ENCODE data around the gene PANK3. TPM values are rescaled to one million over a fixed set of nuclear protein-coding genes. Genes with fewer than 3 reads are reported as not detected.
"Not testable (repeated sequence)": the region's sequence is repeated elsewhere in the genome, so short reads cannot be mapped to it uniquely, and the experiment has no call there.

The PANK3 gene
- total RNA-seq, 1 donor from 2014 or later, result 71.4 TPM

- Histone ChIP-seq H3K27me3 (ENCODE audit: control insufficient read depth, insufficient read depth, low read length) (no peaks in the 10 kb centered on the region), H3K4me3 (ENCODE audit: low read depth, low read length) (no peak overlapping the region), H3K36me3 (ENCODE audit: control insufficient read depth, insufficient read depth, low read length) (no peaks in the 10 kb centered on the region)
- TF ChIP-seq, protein P1, sequence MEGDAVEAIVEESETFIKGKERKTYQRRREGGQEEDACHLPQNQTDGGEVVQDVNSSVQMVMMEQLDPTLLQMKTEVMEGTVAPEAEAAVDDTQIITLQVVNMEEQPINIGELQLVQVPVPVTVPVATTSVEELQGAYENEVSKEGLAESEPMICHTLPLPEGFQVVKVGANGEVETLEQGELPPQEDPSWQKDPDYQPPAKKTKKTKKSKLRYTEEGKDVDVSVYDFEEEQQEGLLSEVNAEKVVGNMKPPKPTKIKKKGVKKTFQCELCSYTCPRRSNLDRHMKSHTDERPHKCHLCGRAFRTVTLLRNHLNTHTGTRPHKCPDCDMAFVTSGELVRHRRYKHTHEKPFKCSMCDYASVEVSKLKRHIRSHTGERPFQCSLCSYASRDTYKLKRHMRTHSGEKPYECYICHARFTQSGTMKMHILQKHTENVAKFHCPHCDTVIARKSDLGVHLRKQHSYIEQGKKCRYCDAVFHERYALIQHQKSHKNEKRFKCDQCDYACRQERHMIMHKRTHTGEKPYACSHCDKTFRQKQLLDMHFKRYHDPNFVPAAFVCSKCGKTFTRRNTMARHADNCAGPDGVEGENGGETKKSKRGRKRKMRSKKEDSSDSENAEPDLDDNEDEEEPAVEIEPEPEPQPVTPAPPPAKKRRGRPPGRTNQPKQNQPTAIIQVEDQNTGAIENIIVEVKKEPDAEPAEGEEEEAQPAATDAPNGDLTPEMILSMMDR (IDR thresholded peaks at IDR 0.05; ENCODE audit: insufficient read depth, low read length, poor library complexity, severe bottlenecking), result no peak
- DNase-seq (ENCODE audit: low read depth), result no peak
These were observed 42.0 kb downstream of the PANK3 start for GRCh38 chr5:168537176-168537575.

GRCh38 chr5:168534351-168534750, 44.8 kb downstream of the PANK3 start:
- DNase-seq (ENCODE audit: low read depth); H3K4me3 ChIP-seq (ENCODE audit: low read depth, low read length); H3K36me3 ChIP-seq (ENCODE audit: control insufficient read depth, insufficient read depth, low read length); H3K27me3 ChIP-seq (ENCODE audit: control insufficient read depth, insufficient read depth, low read length): not testable (repeated sequence)

- no peak for DNase-seq (ENCODE audit: low read depth)
- TF ChIP-seq, protein P1 (IDR thresholded peaks at IDR 0.05; ENCODE audit: insufficient read depth, low read length, poor library complexity, severe bottlenecking), result no peak
- Histone ChIP-seq H3K4me3 (ENCODE audit: low read depth, low read length) (no peak overlapping the region), H3K36me3 (ENCODE audit: control insufficient read depth, insufficient read depth, low read length) (no peaks in the 10 kb centered on the region), H3K27me3 (ENCODE audit: control insufficient read depth, insufficient read depth, low read length) (peaks cover 20% of the 10 kb centered on the region)
These were observed 46.9 kb downstream of the PANK3 start for GRCh38 chr5:168531987-168532864.

- TF ChIP-seq, protein P1 (IDR thresholded peaks at IDR 0.05; ENCODE audit: insufficient read depth, low read length, poor library complexity, severe bottlenecking), result no peak
- no peak for DNase-seq (ENCODE audit: low read depth)
- peaks cover 20% of the 10 kb centered on the region for H3K27me3 ChIP-seq (ENCODE audit: control insufficient read depth, insufficient read depth, low read length)
- no peak overlapping the region for H3K4me3 ChIP-seq (ENCODE audit: low read depth, low read length)
- no peaks in the 10 kb centered on the region for H3K36me3 ChIP-seq (ENCODE audit: control insufficient read depth, insufficient read depth, low read length)
These were observed 48.0 kb downstream of the PANK3 start for GRCh38 chr5:168531191-168531590.

GRCh38 chr5:168530621-168531150, 48.5 kb downstream of the PANK3 start:
- H3K4me3 ChIP-seq (ENCODE audit: low read depth, low read length), result no peak overlapping the region
- TF ChIP-seq, protein P1 (IDR thresholded peaks at IDR 0.05; ENCODE audit: insufficient read depth, low read length, poor library complexity, severe bottlenecking), result no peak
- H3K36me3 ChIP-seq (ENCODE audit: control insufficient read depth, insufficient read depth, low read length), result no peaks in the 10 kb centered on the region
- no peak for DNase-seq (ENCODE audit: low read depth)
- peaks cover 20% of the 10 kb centered on the region for H3K27me3 ChIP-seq (ENCODE audit: control insufficient read depth, insufficient read depth, low read length)

GRCh38 chr5:168529374-168530234, 49.6 kb downstream of the PANK3 start:
- DNase-seq (ENCODE audit: low read depth), result no peak
- TF ChIP-seq, protein P1 (IDR thresholded peaks at IDR 0.05; ENCODE audit: insufficient read depth, low read length, poor library complexity, severe bottlenecking), result no peak
- H3K36me3 ChIP-seq (ENCODE audit: control insufficient read depth, insufficient read depth, low read length), result no peaks in the 10 kb centered on the region
- H3K4me3 ChIP-seq (ENCODE audit: low read depth, low read length), result peak overlapping the region; percentile 33
- peaks cover 20% of the 10 kb centered on the region for H3K27me3 ChIP-seq (ENCODE audit: control insufficient read depth, insufficient read depth, low read length)

Data from kidney epithelial cell (primary cell).